OCI-LY1 (cell line): ENCODE data around the gene SYDE2.

Experiments used
- H2AFZ ChIP-seq: fragments of 200-600 bp; sonication (generic), shearing (Covaris generic); 2 replicates; pipeline ENCODE4 v1.6.0; 2014; ENCODE audit warnings: antibody characterized with exemption, mild to moderate bottlenecking, low read length
- H3F3A ChIP-seq: fragments of 200-600 bp; sonication (generic), shearing (Covaris generic); 2 replicates; pipeline ENCODE4 v1.6.0; 2014; ENCODE audit warnings: mild to moderate bottlenecking, antibody characterized with exemption, low read length, moderate library complexity; ENCODE audit not compliant: insufficient read depth
- H3K27ac ChIP-seq: fragments of 200-600 bp; sonication (generic); 2 replicates; pipeline ENCODE4 v1.5.1; 2014; ENCODE audit warnings: low read length, mixed run types, mild to moderate bottlenecking, low read depth; ENCODE audit not compliant: poor library complexity, severe bottlenecking
- H3K27me3 ChIP-seq: fragments of 200-600 bp; sonication (generic); 2 replicates; pipeline ENCODE4 v1.6.0; 2014; ENCODE audit warnings: antibody characterized with exemption, mild to moderate bottlenecking, low read length, moderate library complexity; ENCODE audit not compliant: insufficient read depth
- H3K36me3 ChIP-seq: fragments of 200-600 bp; sonication (generic); 2 replicates; pipeline ENCODE4 v1.6.1; 2014; ENCODE audit warnings: mild to moderate bottlenecking, antibody characterized with exemption, low read length, moderate library complexity, mixed read lengths; ENCODE audit not compliant: insufficient read depth
- H3K4me1 ChIP-seq: fragments of 200-600 bp; sonication (generic); 2 replicates; pipeline ENCODE4 v1.5.1; 2014; ENCODE audit warnings: mild to moderate bottlenecking, low read length, moderate library complexity; ENCODE audit not compliant: insufficient read depth, severe bottlenecking
- H3K4me2 ChIP-seq: fragments of 200-600 bp; sonication (generic), shearing (Covaris generic); 2 replicates; pipeline ENCODE4 v1.6.1; 2014; ENCODE audit warnings: low read length
- H3K4me3 ChIP-seq: fragments of 200-600 bp; sonication (generic); 2 replicates; pipeline ENCODE4 v1.5.1; 2014; ENCODE audit warnings: low read length, low read depth, mild to moderate bottlenecking, mixed read lengths; ENCODE audit not compliant: poor library complexity, severe bottlenecking
- H3K79me2 ChIP-seq: fragments of 200-600 bp; shearing (Covaris generic); 2 replicates; pipeline ENCODE4 v1.6.1; 2016; ENCODE audit warnings: mixed run types, low read length, mixed read lengths; ENCODE audit not compliant: insufficient read depth
- H3K9ac ChIP-seq: fragments of 200-600 bp; sonication (generic), shearing (Covaris generic); 2 replicates; pipeline ENCODE4 v1.6.1; 2014; ENCODE audit warnings: mild to moderate bottlenecking, low read length, mixed read lengths
- H3K9me2 ChIP-seq: fragments of 200-600 bp; sonication (generic), shearing (Covaris generic); 2 replicates; pipeline ENCODE4 v1.6.1; 2014; ENCODE audit warnings: low read depth, mild to moderate bottlenecking, low read length, mixed read lengths
- H3K9me3 ChIP-seq: fragments of 200-600 bp; shearing (Covaris generic); 2 replicates; pipeline ENCODE4 v1.6.1; 2014; ENCODE audit warnings: low read length, mixed read lengths
- H4K20me1 ChIP-seq: fragments of 200-600 bp; sonication (generic), shearing (Covaris generic); 2 replicates; pipeline ENCODE4 v1.6.0; 2016; ENCODE audit warnings: mild to moderate bottlenecking, low read length; ENCODE audit not compliant: insufficient read depth
- EZH2 ChIP-seq: fragments of 200-600 bp; sonication (generic), shearing (Covaris generic); IDR thresholded peaks from 2 replicates; pipeline ENCODE4 v1.8.0; 2017; ENCODE audit warnings: borderline replicate concordance, mixed run types, mild to moderate bottlenecking, antibody characterized with exemption, low read length, moderate library complexity, mixed read lengths
- TF ChIP-seq, protein P1 (sequence below): fragments of 200-600 bp; sonication (generic), shearing (Covaris generic); IDR thresholded peaks from 2 replicates; pipeline ENCODE4 v1.5.1; 2017; ENCODE audit warnings: mild to moderate bottlenecking, antibody characterized with exemption, low read length, moderate library complexity, mixed read lengths

SYDE2 gene

DNA sequence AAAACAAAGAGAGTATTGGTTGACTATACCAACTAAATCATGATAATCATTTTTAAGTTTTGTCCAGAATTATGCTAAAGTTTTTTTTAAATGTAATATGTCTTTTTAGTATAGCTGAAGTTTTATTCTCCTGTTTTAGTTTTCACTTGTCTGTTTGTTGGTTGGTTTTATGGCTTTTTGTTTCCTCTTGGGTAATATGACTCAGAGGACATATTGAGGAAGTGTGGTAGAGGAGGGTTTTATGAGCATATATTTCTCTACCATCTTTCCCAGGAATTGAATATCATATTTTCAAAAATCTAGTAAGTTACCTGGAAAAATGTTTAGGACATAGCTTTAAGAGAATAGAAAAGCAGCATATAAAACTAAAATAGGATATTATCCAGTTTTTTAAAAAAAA is 84.0 kb downstream of the SYDE2 start:
- Histone ChIP-seq H3K4me3 (no peak overlapping the region), H3K79me2 (no peaks in the 10 kb centered on the region), H2AFZ (no peak overlapping the region), H3K4me2 (no peak overlapping the region), H3K27ac (no peak overlapping the region), H3K4me1 (no peaks in the 10 kb centered on the region), H3K9ac (no peak overlapping the region), H4K20me1 (no peaks in the 10 kb centered on the region), H3K36me3 (no peaks in the 10 kb centered on the region), H3K9me3 (no peaks in the 10 kb centered on the region), H3K9me2 (no peaks in the 10 kb centered on the region), H3F3A (no peaks in the 10 kb centered on the region), H3K27me3 (no peaks in the 10 kb centered on the region; the same call in 1 of the 2 replicates)
- TF ChIP-seq, protein P1, sequence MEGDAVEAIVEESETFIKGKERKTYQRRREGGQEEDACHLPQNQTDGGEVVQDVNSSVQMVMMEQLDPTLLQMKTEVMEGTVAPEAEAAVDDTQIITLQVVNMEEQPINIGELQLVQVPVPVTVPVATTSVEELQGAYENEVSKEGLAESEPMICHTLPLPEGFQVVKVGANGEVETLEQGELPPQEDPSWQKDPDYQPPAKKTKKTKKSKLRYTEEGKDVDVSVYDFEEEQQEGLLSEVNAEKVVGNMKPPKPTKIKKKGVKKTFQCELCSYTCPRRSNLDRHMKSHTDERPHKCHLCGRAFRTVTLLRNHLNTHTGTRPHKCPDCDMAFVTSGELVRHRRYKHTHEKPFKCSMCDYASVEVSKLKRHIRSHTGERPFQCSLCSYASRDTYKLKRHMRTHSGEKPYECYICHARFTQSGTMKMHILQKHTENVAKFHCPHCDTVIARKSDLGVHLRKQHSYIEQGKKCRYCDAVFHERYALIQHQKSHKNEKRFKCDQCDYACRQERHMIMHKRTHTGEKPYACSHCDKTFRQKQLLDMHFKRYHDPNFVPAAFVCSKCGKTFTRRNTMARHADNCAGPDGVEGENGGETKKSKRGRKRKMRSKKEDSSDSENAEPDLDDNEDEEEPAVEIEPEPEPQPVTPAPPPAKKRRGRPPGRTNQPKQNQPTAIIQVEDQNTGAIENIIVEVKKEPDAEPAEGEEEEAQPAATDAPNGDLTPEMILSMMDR = no peak
- no peak for TF ChIP-seq EZH2

- TF ChIP-seq, protein P1 = no peak
- TF ChIP-seq EZH2 = no peak
- Histone ChIP-seq H2AFZ (no peak overlapping the region), H3K9me3 (no peaks in the 10 kb centered on the region), H3K79me2 (no peaks in the 10 kb centered on the region), H3K27me3 (no peaks in the 10 kb centered on the region), H3K4me3 (no peak overlapping the region), H3K9ac (no peak overlapping the region), H4K20me1 (no peaks in the 10 kb centered on the region), H3K27ac (no peak overlapping the region), H3K4me2 (no peak overlapping the region), H3K36me3 (no peaks in the 10 kb centered on the region), H3F3A (no peaks in the 10 kb centered on the region), H3K9me2 (no peaks in the 10 kb centered on the region), H3K4me1 (no peaks in the 10 kb centered on the region)
Measured at GRCh38 chr1:85115933-85116332, 84.9 kb downstream of the SYDE2 start.

GRCh38 chr1:85111695-85112094 is 89.1 kb downstream of the SYDE2 start:
- TF ChIP-seq EZH2 = no peak
- TF ChIP-seq, protein P1 = no peak
- H2AFZ ChIP-seq = no peak overlapping the region
- no peaks in the 10 kb centered on the region for H3K9me2 ChIP-seq

More at GRCh38 chr1:85111695-85112094, 89.1 kb downstream of the SYDE2 start:
- H3K4me3 ChIP-seq = no peak overlapping the region
- H3K9me3 ChIP-seq = no peaks in the 10 kb centered on the region
- H3K27me3 ChIP-seq = no peaks in the 10 kb centered on the region
- no peaks in the 10 kb centered on the region for H3K4me1 ChIP-seq
- no peak overlapping the region for H3K27ac ChIP-seq
- H3K36me3 ChIP-seq = no peaks in the 10 kb centered on the region
- no peaks in the 10 kb centered on the region for H3K79me2 ChIP-seq
- no peak overlapping the region for H3K9ac ChIP-seq
- H4K20me1 ChIP-seq = no peaks in the 10 kb centered on the region
- no peak overlapping the region for H3K4me2 ChIP-seq
- no peaks in the 10 kb centered on the region for H3F3A ChIP-seq
